Hippocampal formation (tissue), 2 donors: Measurements from ENCODE around the gene MIPOL1.
"Not testable (repeated sequence)": the region's sequence is repeated elsewhere in the genome, so short reads cannot be mapped to it uniquely, and the experiment has no call there.

ENCODE experiments used
- DNase-seq, 2 donors: peaks; one replicate each; lab custom pipeline; 2025; lab: John Stamatoyannopoulos, UW

The MIPOL1 gene

GRCh38 chr14:37285220-37285619, 87.5 kb downstream of the MIPOL1 start:
- DNase-seq = no peak

- no peak for DNase-seq
Measured at GRCh38 chr14:37289688-37290087, 92.0 kb downstream of the MIPOL1 start.

GRCh38 chr14:37295262-37295661, 97.5 kb downstream of the MIPOL1 start:
- DNase-seq = not testable (repeated sequence)

- no peak for DNase-seq
Measured at GRCh38 chr14:37311252-37311651, 113.5 kb downstream of the MIPOL1 start.

- DNase-seq = no peak
Measured at GRCh38 chr14:37318938-37319337, 121.2 kb downstream of the MIPOL1 start.

GRCh38 chr14:37320106-37320505, 122.4 kb downstream of the MIPOL1 start:
- no peak for DNase-seq

- no peak for DNase-seq
Measured at GRCh38 chr14:37325332-37325731, 127.6 kb downstream of the MIPOL1 start.

GRCh38 chr14:37326434-37326833, 128.7 kb downstream of the MIPOL1 start:
- DNase-seq = no peak

GRCh38 chr14:37327933-37328332, 130.2 kb downstream of the MIPOL1 start:
- not testable (repeated sequence) for DNase-seq

GRCh38 chr14:37328673-37329072, 130.9 kb downstream of the MIPOL1 start:
- no peak for DNase-seq

- no peak for DNase-seq
Measured at GRCh38 chr14:37329189-37330001, 131.7 kb downstream of the MIPOL1 start.

GRCh38 chr14:37330910-37331309, 133.2 kb downstream of the MIPOL1 start:
- no peak for DNase-seq

- no peak for DNase-seq
Measured at GRCh38 chr14:37340353-37340752, 142.6 kb downstream of the MIPOL1 start.

GRCh38 chr14:37343307-37344094, 145.8 kb downstream of the MIPOL1 start:
- DNase-seq = no peak

GRCh38 chr14:37363661-37364060, 165.9 kb downstream of the MIPOL1 start:
- no peak for DNase-seq

GRCh38 chr14:37369425-37369824, 171.7 kb downstream of the MIPOL1 start:
- no peak for DNase-seq

GRCh38 chr14:37375566-37375965, 177.8 kb downstream of the MIPOL1 start:
- no peak for DNase-seq

GRCh38 chr14:37376944-37377609, 179.3 kb downstream of the MIPOL1 start:
- DNase-seq = no peak

GRCh38 chr14:37384870-37385596, 187.3 kb downstream of the MIPOL1 start:
- no peak for DNase-seq

GRCh38 chr14:37397157-37397940, 199.6 kb downstream of the MIPOL1 start:
- not testable (repeated sequence) for DNase-seq

GRCh38 chr14:37397941-37398215, 200.1 kb downstream of the MIPOL1 start:
- no peak for DNase-seq
